AG04449 (cell line): Measurements from ENCODE around the gene DHH.
"Not testable (repeated sequence)": the region's sequence is repeated elsewhere in the genome, so short reads cannot be mapped to it uniquely, and the experiment has no call there.

ENCODE experiments used
- CTCF ChIA-PET: fragments of 350-600 bp; formaldehyde crosslinking; extraction: SDS; loops from one replicate; lab custom pipeline; 2021; ENCODE audit warnings: antibody characterized with exemption; lab: Yijun Ruan, JAX
- POLR2A ChIA-PET: fragments of 400-600, 350-600 bp; formaldehyde crosslinking; extraction: SDS; loops from one replicate; lab custom pipeline; 2020; ENCODE audit warnings: antibody characterized with exemption, inconsistent platforms; lab: Yijun Ruan, JAX
- DNase-seq: peaks from one replicate; pipeline ENCODE4 v3.0.0-alpha.2; 2010; ENCODE audit warnings: low read depth, low spot score
- H3K4me3 ChIP-seq: 2 replicates; pipeline ENCODE4 v1.5.1; 2011; ENCODE audit warnings: low read depth, mild to moderate bottlenecking, control low read depth, low read length
- CTCF ChIP-seq: IDR thresholded peaks from one replicate; pipeline ENCODE4 v1.5.1; 2011; ENCODE audit warnings: mild to moderate bottlenecking, moderate library complexity, low read length, control low read depth, inconsistent platforms; ENCODE audit not compliant: insufficient read depth; ENCODE audit errors: missing control alignments

Gene DHH

GRCh38 chr12:49094160-49094974, at the start of gene DHH:
DHH (minus strand) TSS chr12:49094801; CDS start chr12:49094512, 289 bp downstream.
- POLR2A ChIA-PET, result interaction anchor here (5.8 kb wide), 1 partner anchor 36 kb away, joined by 20 read pairs; the partner anchor contains the start of gene TUBA1B
- H3K4me3 ChIP-seq, result peak within 1 kb of the TSS; percentile 12
- TF ChIP-seq CTCF, result no peak
- no peak for DNase-seq
- CTCF ChIA-PET, result interaction anchor here (0.9 to 21.3 kb wide), 11 partner anchors 11 to 141 kb away, joined by 3 to 430 read pairs (median 9); partner anchors contain the start of genes LMBR1L and TUBA1B

- CTCF ChIA-PET, result interaction anchor here (0.9 to 1.4 kb wide), 3 partner anchors 11 to 60 kb away, joined by 3 to 6 read pairs (median 3); no protein-coding TSS in a partner anchor
- TF ChIP-seq CTCF, result no peak
- no peak for DNase-seq
- H3K4me3 ChIP-seq, result no peak overlapping the region
- POLR2A ChIA-PET, result interaction anchor here (0.7 to 1.0 kb wide), 2 partner anchors 13 to 44 kb away, joined by 3 to 4 read pairs; partner anchors contain the start of genes TUBA1A and TUBA1B
Observed at GRCh38 chr12:49144384-49144783, 49.8 kb upstream of the DHH start.

DNA sequence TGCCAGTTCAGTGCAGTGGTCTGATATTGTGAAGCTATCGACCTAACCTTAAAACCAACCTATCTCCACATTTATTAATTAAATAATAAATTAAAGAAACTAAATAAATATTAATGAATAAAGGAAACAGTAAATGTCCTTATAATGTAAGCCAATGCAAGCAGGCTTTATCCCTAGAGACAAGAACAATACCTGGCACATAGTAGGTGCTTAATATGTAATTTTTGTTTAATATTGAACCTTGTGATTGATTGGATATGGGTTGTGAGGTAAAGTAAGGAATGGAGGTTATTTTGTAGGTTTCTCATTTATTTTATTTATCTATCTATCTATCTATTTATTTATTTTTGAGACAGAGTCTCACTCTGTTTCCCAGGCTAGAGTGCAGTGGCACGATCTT, 44.4 kb upstream of the DHH start:
- CTCF ChIA-PET, result interaction anchor here (0.9 to 2.2 kb wide), 3 partner anchors 8 to 75 kb away, joined by 3 to 7 read pairs (median 4); partner anchors contain the start of gene TUBA1B
- POLR2A ChIA-PET, result interaction anchor here (4.8 kb wide), 1 partner anchor 8 kb away, joined by 23 read pairs; the partner anchor contains the start of gene TUBA1B
- no peak for TF ChIP-seq CTCF
- H3K4me3 ChIP-seq, result no peak overlapping the region
- DNase-seq, result no peak

GRCh38 chr12:49138587-49138986, 44.0 kb upstream of the DHH start:
- no peak overlapping the region for H3K4me3 ChIP-seq
- POLR2A ChIA-PET, result no interaction called here
- DNase-seq, result no peak
- no peak for TF ChIP-seq CTCF
- CTCF ChIA-PET, result interaction anchor here (0.9 to 2.2 kb wide), 5 partner anchors 8 to 75 kb away, joined by 3 to 7 read pairs (median 4); partner anchors contain the start of gene TUBA1B

DNA sequence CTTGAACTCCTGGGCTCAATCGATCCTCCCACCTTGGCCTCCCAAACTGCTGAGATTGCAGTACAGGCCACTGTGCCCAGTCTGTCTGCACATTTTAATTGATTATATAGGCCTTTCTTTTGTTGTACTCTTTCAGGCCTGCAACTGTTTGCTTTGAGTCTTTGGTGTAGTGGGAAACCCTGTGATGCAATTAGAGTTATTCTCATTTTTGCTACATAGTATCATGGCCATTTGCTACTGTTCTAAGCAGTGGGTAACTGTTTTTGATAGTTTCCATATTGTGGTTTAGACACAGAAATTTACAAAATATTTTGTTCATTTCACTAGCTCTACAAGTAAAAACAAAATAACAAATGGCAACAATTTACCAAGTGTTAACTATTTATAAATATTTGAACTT, 42.9 kb upstream of the DHH start:
- no peak overlapping the region for H3K4me3 ChIP-seq
- DNase-seq, result no peak
- ChIA-PET POLR2A (no interaction called here), CTCF (interaction anchor here (0.9 to 2.2 kb wide), 4 partner anchors 8 to 74 kb away, joined by 4 to 7 read pairs (median 6); no protein-coding TSS in a partner anchor)
- TF ChIP-seq CTCF, result no peak

DNA sequence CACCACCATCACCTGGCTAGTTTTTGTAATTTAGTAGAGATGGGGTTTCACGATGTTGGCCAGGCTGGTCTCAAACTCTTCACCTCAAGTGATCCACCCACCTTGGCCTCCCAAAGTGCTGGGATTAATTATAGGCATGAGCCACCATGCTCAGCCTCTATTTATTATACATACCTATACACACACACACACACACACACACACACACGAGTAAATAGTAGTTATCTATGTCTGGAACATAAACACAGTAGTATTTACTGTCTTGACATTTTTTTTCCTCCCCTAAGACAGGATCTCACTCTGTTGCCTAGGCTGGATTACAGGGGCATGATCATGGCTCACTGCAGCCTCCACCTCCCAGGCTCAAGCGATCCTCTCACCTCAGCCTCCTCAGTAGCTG, 42.4 kb upstream of the DHH start:
- POLR2A ChIA-PET, DNase-seq, H3K4me3 ChIP-seq: not testable (repeated sequence)
- CTCF ChIA-PET, result interaction anchor here (2.2 kb wide), 1 partner anchor 38 kb away, joined by 7 read pairs; no protein-coding TSS in a partner anchor
